Right lobe of liver (tissue), 6 donors: ENCODE measurements around the gene FABP6. TPM values are rescaled to one million over a fixed set of nuclear protein-coding genes. Genes with fewer than 3 reads are reported as not detected.

ENCODE experiments used
- ATAC-seq, 4 donors: fragments of 200-7000 bp; cut with Tn5 transposase; one replicate each; pipeline ENCODE4 v1.9.1; 2020; ENCODE audit warnings: mild to moderate bottlenecking in 4 of 4, moderate library complexity in 4 of 4
- DNase-seq, 3 donors: peaks; one replicate each; pipeline ENCODE4 v3.0.0-alpha.2; 2020
- H3K27ac ChIP-seq, 3 donors: fragments of 200-600 bp; one replicate each; pipeline ENCODE4 v1.8.0; 2022
- H3K27me3 ChIP-seq, 2 donors: fragments of 200-600 bp; one replicate each; pipeline ENCODE4 v1.8.0; 2022
- H3K36me3 ChIP-seq, 4 donors: fragments of 200-600 bp; sonication (generic) in 1 of 4; one replicate each; pipeline versions ENCODE4 v1.5.1 to v1.8.0; 2017 to 2022; ENCODE audit warnings: control low read depth in 1 of 4
- H3K4me1 ChIP-seq, 4 donors: fragments of 200-600 bp; sonication (generic) in 1 of 4; one replicate each; pipeline versions ENCODE4 v1.5.1 to v1.8.0; 2017 to 2022; ENCODE audit warnings: control low read depth in 1 of 4
- H3K4me3 ChIP-seq, 3 donors: fragments of 200-600 bp; one replicate each; pipeline ENCODE4 v1.8.0; 2022
- H3K9me3 ChIP-seq, 4 donors: fragments of 200-600 bp; sonication (generic) in 1 of 4; one replicate each; pipeline versions ENCODE4 v1.5.1 to v1.8.0; 2017 to 2022; ENCODE audit warnings: control low read depth in 1 of 4
- POLR2A ChIP-seq: fragments of 450-650 bp; IDR thresholded peaks from one replicate; pipeline ENCODE4 v1.6.1; 2017; ENCODE audit warnings: antibody characterized with exemption, mild to moderate bottlenecking
- WGBS: methylation state at CpG from one replicate; pipeline ENCODE4 v1.1.6; 2018; ENCODE audit warnings: low coverage, low lambda C conversion rate; ENCODE audit not compliant: insufficient coverage; ENCODE audit errors: missing lambda C conversion rate; 5-methylcytosine and 5-hydroxymethylcytosine counted together
- intact Hi-C, 2 donors: fragments of 100-400 bp; cut with DNase I; formaldehyde crosslinking; loops; one replicate each; pipeline versions ENCODE4 v1.11.2 to v1.14.1; 2022
- total RNA-seq, 6 experiments: library from RNA; depleted of rRNA in 2 of 6; stranded (reverse); fragments of >200 nt in 2 of 6; fragmentation: NEBNext Ultra II Directional in 3 of 6; extraction: Animal tissue kit (Norgen Biotek cat#: 25700) in 3 of 6; gene quantifications; one replicate each; pipeline versions ENCODE4 v1.1.0 to v1.2.4, GENCODE V29; 2016 to 2023
- TF ChIP-seq, protein P1 (sequence below), 4 donors: fragments of 200-600 bp in 3 of 4; fragments of 450-650 bp in 1 of 4; IDR thresholded peaks; one replicate each; pipeline versions ENCODE4 v1.5.1 to v1.8.0; 2016 to 2022; ENCODE audit warnings: antibody characterized with exemption in 4 of 4, mild to moderate bottlenecking in 2 of 4
- donor health status: DM: no; HTN: yes; CAD: no.
- donor health status: DM: no; HTN: no; CAD: no.
- donor health status: DM: no; HTN: no; CAD: no.
- donor health status: DM: no; HTN: yes; CAD: no.
- donor health status: DM: no; HTN: yes; CAD: no.

FABP6 gene
- total RNA-seq, 6 experiments from 2014 or later = not detected

DNA sequence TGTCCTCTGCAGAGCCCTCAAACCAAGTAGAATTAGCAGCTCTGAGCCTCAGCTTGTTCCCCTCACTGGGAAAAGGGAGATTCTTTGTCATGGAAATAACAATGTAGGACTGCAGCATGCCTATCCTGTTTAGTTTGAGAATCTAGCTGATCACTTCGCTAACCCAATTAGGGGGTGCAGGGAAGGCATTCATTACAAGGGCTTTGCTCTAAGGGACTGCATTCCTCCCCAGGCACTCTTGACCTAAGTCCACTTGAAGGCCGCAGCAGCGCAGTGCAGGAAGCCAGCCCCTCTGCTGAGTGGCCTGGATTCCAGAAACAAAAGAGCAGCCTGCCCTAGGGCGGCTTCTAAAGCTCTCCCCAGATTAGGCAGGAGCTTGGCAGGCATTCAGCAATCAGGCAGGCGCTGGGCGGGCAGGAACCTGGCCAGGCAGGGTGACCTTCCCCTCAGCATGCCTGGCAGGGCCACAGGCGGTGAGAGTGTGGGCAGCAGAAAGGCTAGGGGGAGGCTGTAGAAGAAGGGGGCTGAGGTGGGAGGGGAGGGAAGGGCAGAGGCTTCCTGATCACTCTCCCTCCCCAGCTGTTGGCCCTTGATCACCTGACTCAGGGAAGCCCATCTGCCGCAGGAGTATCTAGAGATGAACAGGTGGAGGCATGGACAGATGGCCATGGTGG, 58.2 kb downstream of the FABP6 start:
- TF ChIP-seq POLR2A = no peak
- TF ChIP-seq, protein P1, sequence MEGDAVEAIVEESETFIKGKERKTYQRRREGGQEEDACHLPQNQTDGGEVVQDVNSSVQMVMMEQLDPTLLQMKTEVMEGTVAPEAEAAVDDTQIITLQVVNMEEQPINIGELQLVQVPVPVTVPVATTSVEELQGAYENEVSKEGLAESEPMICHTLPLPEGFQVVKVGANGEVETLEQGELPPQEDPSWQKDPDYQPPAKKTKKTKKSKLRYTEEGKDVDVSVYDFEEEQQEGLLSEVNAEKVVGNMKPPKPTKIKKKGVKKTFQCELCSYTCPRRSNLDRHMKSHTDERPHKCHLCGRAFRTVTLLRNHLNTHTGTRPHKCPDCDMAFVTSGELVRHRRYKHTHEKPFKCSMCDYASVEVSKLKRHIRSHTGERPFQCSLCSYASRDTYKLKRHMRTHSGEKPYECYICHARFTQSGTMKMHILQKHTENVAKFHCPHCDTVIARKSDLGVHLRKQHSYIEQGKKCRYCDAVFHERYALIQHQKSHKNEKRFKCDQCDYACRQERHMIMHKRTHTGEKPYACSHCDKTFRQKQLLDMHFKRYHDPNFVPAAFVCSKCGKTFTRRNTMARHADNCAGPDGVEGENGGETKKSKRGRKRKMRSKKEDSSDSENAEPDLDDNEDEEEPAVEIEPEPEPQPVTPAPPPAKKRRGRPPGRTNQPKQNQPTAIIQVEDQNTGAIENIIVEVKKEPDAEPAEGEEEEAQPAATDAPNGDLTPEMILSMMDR (IDR thresholded peaks at IDR 0.05) = no peak
- Histone ChIP-seq H3K4me3 (no peak overlapping the region), H3K27me3 (no peaks in the 10 kb centered on the region), H3K27ac (no peak overlapping the region), H3K4me1 (no peaks in the 10 kb centered on the region), H3K36me3 (no peaks in the 10 kb centered on the region), H3K9me3 (no peaks in the 10 kb centered on the region)
- peak in 1 of 3 donors; percentile 31 for DNase-seq
- intact Hi-C loops = no loop called here
- ATAC-seq = peak; percentile 73 to 83 (median 78)
- WGBS = 28% methylated on average over 4 of the region's 8 CpGs

Other genes starting within 250 kb of the FABP6 start
- 10 to 100 TPM; 19.8 to 28.6 (median 24.8) TPM for gene TTC1, start 220.4 kb upstream of the FABP6 start, total RNA-seq
- gene PWWP2A, start 110.1 kb upstream of the FABP6 start, total RNA-seq = 10 to 100 TPM in 3 of 6 experiments, 1 to 10 TPM in 3; 7.4 to 11.8 (median 9.6) TPM
- under 1 TPM; 0.19 to 0.79 (median 0.44) TPM for gene CCNJL, start 83.1 kb downstream of the FABP6 start, total RNA-seq
- under 1 TPM in 4 of 6 experiments, not detected in 2; 0.11 to 0.30 (median 0.15) TPM for gene C1QTNF2, start 141.1 kb downstream of the FABP6 start, total RNA-seq
- gene FAM200C, start 170.5 kb downstream of the FABP6 start, total RNA-seq = 1 to 10 TPM in 2 of 6 experiments, under 1 TPM in 4; 0.56 to 1.2 (median 0.95) TPM
- 10 to 100 TPM; 11.6 to 19.4 (median 17.0) TPM for gene SLU7, start 189.6 kb downstream of the FABP6 start, total RNA-seq
- 1 to 10 TPM in 3 of 6 experiments, under 1 TPM in 3; 0.51 to 5.9 (median 2.6) TPM for gene PTTG1, start 192.3 kb downstream of the FABP6 start, total RNA-seq